NCI-H146 treated with DMSO at 0.1 percent for 48 hours (cell line): ENCODE results near the gene COL15A1.
"Not testable (repeated sequence)": the region's sequence is repeated elsewhere in the genome, so short reads cannot be mapped to it uniquely, and the experiment has no call there.

Experiments used
- DNase-seq: peaks from one replicate; lab custom pipeline; 2025; ENCODE audit not compliant: unreplicated experiment; lab: John Stamatoyannopoulos, UW

COL15A1 gene

GRCh38 chr9:99010393-99010792, 66.7 kb downstream of the COL15A1 start:
- not testable (repeated sequence) for DNase-seq

- no peak for DNase-seq
Observed at GRCh38 chr9:99011161-99011709, 67.5 kb downstream of the COL15A1 start.

GRCh38 chr9:99012957-99013512, 69.3 kb downstream of the COL15A1 start:
- DNase-seq = no peak

- DNase-seq = no peak
Observed at GRCh38 chr9:99013550-99013949, 69.8 kb downstream of the COL15A1 start.

- DNase-seq = no peak
Observed at GRCh38 chr9:99015448-99015847, 71.7 kb downstream of the COL15A1 start.

- DNase-seq = no peak
Observed at GRCh38 chr9:99015890-99016289, 72.2 kb downstream of the COL15A1 start.

- no peak for DNase-seq
Observed at GRCh38 chr9:99016681-99017387, 73.1 kb downstream of the COL15A1 start.

- no peak for DNase-seq
Observed at GRCh38 chr9:99018653-99019052, 74.9 kb downstream of the COL15A1 start.

- no peak for DNase-seq
Observed at GRCh38 chr9:99019510-99020331, 76.0 kb downstream of the COL15A1 start.

GRCh38 chr9:99020786-99021436, 77.2 kb downstream of the COL15A1 start:
- DNase-seq = no peak

GRCh38 chr9:99021512-99021911, 77.8 kb downstream of the COL15A1 start:
- DNase-seq = no peak

- no peak for DNase-seq
Observed at GRCh38 chr9:99023231-99023630, 79.5 kb downstream of the COL15A1 start.

GRCh38 chr9:99023831-99024230, 80.1 kb downstream of the COL15A1 start:
- peak; percentile 55 for DNase-seq

- no peak for DNase-seq
Observed at GRCh38 chr9:99024959-99025358, 81.3 kb downstream of the COL15A1 start.

- no peak for DNase-seq
Observed at GRCh38 chr9:99025616-99026270, 82.0 kb downstream of the COL15A1 start.

GRCh38 chr9:99026271-99026955, 82.7 kb downstream of the COL15A1 start:
- no peak for DNase-seq

GRCh38 chr9:99026956-99027298, 83.2 kb downstream of the COL15A1 start:
- no peak for DNase-seq

GRCh38 chr9:99027443-99027842, 83.7 kb downstream of the COL15A1 start:
- DNase-seq = no peak

GRCh38 chr9:99029083-99029645, 85.5 kb downstream of the COL15A1 start:
- DNase-seq = no peak

- DNase-seq = no peak
Observed at GRCh38 chr9:99030092-99030511, 86.4 kb downstream of the COL15A1 start.
